GM19463 (cell line): ENCODE results near the gene UBTD2.
A peak's percentile ranks its signal among the peaks of the same experiment; 100 is the strongest.
"Not testable (repeated sequence)": the region's sequence is repeated elsewhere in the genome, so short reads cannot be mapped to it uniquely, and the experiment has no call there.

Experiments used
- ATAC-seq: cut with Tn5 transposase; IDR thresholded peaks from one replicate; pipeline ENCODE4 v1.9.1; 2021; ENCODE audit warnings: mild to moderate bottlenecking, moderate library complexity; ENCODE audit not compliant: unreplicated experiment

UBTD2 gene

DNA sequence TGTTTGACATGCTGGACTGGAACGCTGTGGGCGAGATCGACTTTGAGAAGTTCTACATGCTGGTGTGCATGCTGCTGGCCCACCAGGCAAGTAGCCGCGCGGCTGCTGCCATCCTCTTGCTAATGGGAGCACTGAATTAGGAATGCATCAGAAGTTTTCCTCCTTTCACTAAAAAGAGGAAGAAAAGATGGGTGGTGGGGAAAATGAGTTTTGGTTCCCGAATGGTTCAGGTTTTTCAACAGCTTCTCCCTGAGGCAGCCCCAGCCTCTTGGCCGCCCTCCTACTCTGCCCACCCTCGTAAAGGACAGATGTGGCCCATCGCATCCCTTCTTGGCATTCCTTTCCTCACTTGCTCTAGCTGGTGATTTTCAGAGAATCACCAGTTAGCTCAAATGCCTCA is 84.1 kb downstream of the UBTD2 start:
- no peak for ATAC-seq

DNA sequence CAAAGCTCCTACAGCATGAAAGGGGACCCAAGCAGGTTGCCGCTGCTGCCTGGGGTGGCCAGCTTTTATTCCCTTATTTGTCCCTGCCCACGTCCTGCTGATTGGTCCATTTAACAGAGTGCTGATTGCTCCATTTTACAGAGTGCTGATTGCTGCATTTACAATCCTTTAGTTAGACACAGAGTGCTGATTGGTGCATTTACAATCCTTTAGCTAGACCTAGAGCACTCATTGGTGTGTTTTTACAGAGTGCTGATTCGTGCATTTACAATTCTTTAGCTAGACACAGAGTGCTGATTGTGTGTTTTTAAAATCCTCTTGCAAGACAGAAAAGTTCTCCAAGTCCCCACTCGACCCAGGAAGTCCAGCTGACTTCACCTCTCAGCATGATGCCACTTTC is 85.8 kb downstream of the UBTD2 start:
- ATAC-seq, result not testable (repeated sequence)

DNA sequence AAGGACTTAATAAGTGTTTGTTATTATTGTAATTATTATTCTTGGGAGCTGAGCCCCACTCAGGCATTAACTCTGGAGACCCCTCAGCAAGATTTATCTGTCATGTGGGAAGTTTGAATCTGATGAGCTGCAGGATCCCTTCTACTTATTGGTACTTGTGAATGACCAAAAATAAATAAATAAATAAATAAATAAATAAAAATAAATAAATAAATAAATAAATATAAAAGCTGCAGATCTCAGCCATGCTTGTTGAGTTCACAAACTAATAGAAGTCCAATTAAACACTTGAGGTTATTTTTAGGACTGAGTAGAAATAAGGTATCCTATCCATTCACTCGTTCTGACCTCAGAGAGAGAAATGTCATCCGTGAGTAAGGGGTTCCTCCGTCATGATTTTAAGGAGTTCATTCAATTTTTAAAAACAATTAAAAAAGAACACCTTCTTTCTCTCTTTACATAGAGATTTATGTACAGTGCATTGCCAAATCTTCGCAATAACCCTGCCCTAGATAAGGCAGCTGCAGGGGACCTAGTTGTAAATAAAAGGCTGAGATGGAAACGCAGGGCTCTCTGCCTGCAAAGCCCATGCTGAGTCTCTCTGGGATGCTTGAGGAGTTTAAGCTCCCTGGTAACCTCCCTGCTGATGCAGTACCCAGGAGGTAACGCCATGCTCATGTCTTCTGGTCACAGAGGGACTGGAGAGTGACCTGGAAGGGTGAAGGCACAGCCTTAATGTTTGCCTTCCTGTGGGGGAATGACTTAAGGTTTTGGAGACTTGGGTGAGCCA is 88.4 kb downstream of the UBTD2 start:
- ATAC-seq, result no peak

DNA sequence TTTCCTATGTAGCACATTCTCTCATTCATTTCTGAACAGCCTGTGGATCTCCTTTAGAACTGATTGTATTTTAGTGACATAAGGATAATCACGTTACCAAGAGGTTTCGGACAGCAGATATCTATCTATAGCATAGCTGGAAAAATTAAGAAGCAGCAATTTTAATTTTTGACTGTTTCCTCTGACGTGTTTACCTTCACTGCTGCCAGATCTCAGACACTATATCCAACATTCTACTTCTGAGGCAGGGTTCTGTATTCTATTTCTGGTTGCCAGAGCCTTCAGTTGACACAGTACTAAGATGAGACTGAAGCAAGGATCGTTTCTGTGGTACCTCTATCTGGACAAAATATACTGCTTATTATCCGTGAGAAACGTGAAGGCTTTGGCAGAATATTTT is 89.7 kb downstream of the UBTD2 start, which contains the start of gene EFCAB9:
Gene EFCAB9 (plus strand): TSS at position 301 of the 400 bp plus-strand sequence. CDS start 1 bp downstream, at position 302.
- no peak for ATAC-seq

DNA sequence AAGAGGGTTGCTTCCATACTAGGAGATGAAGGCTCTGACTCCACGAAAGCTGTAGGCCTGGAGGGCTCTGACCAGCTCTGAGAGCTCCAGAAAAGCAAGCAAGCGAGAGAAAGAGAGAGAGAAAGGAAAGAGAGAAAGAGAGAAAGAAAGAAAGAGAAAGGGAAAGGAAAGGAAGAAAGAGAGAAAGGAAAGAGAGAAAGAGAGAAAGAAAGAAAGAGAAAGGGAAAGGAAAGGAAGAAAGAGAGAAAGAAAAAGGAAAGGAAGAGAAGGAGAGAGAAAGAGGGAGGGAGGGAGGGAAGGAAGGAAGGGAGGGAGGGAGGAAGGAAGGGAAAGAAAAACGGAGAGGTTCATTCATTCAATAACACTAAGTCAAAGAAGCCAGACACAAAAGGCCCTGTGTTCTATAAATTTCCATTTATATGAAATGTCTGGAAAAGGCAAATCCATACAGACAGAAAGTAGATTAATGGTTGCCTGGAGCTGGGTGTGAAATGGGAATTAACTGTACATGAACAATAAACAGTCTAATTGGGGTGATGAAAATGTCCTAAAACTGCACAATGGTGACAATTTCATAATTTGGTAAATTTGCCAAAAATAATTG is 93.8 kb downstream of the UBTD2 start:
- ATAC-seq, result no peak

DNA sequence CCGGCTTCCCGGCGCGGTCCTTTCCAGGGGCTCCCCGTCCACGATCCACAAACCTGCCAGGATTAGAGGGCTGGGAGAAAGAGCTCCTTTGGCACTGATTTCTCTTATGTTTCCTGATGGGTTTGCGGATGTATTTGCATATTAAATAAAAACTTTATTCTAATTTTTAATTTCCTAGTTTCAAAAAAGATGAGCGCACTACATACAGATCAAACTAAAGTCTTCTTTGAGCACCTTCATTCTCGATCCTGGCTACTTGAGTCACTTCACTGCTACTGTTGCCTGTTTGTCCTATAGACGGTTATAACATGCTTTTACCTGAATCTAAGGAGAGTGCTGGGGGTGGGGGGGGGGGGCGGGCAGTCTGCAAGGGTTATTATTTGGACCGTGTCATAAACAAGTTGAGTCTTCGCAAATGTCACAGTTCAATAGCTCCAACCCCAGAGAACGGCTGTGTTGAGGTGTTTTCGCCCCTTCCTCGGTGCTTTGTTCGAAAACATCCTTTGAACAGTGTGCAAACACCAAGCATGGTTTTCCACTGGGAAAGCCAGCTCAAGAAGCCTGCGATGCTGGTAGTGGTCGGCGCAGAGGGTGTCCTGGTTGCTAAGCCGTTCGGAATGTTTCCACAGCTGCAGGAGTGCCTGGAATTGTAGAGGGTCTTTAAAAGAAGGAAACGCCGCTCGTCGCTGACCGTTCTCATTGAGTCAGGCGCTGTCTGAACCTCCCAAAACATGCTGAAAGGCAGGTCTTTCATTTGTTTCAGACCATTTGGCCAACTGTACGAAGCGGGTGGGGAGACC is 94.5 kb downstream of the UBTD2 start:
- ATAC-seq, result no peak

DNA sequence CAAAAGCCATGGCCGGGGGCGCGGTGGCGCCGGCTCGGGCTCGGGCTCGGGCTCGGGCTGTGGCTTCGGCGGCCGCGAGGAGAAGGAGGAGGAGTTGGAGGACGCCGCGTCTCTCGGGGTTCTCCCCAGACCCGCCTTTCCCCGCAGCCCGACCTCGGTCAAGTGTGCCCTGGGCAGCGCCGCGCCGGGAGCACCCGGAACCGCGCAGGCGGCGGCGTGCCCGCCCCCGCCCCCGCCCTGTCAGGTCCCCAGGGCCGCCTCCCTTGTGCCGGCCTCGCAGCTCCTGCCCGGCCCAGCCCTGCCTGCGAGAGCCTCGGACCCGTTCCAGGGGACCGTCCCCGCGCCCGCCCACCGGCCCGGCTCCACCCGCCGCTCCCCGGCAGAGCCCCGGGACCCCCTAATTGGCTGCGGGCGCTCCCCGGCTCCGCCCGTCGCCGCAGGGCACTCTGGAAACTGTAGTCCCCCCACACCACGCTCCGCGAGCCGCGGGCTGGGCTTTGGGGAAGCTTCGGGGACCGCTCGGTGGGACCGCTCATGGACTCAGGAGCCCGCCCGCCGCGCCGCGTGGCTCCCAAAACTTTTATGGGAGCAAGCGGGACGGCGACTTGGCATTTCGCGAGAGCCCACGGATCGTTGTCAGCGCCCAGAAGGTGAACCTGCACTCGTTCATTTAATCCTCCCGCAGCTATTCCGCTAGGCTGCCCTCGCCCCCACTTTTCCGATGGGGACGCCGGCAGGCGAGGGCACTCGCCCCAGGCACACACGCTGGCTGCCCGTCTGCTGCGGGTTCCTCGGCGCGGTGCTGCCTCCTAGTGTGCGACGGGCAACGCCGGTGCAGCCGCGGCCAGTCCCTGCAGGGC is 95.3 kb downstream of the UBTD2 start, which contains the start of gene STK10:
Gene STK10 (minus strand): TSS at position 192 of the 860 bp plus-strand sequence. CDS start 182 bp downstream, at position 10.
- peak; percentile 69 for ATAC-seq

DNA sequence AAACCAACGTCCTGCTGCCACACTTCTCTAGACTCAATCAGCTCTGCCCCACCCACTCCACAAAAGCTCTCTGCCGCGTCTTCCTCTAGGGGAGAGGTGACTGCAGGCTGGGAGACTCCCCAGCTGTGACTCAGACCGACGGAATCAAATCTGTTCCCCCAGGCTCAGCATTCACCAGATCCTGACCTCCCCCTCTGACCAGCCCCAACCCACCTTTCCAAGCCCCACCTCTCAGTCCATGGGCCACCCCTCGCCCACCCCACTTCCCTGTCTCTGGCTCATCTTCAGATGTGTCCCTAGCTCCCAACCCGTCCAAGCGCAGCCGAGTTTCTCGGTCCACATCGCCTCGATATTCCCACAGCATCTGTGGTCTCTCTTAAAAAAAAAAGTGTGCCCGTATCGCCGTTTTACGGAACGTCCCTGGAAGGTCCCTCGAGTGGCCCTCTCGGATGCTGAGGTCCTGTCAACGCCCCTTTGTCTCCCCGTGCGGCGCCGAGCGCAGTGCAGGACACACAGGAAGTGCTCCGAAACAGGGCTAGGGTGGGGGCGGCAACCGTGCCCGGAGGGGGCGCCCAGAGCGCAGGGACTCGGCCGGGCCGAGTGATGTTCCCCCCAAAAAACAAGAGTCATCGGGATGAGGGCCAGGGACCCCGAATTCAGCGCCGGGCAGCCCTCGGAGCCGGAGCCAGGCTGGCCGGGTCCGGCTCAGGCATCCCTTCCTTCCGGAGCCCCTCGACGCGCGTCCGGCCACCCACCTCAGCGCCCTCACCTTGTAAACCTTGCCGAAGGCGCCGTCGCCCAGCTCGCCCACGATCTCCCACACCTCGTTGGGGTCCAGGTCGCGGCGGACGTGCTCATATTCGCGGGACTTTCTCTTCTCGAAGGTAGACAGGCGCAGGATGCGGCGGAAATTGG is 96.2 kb downstream of the UBTD2 start:
- peak; percentile 22 for ATAC-seq

DNA sequence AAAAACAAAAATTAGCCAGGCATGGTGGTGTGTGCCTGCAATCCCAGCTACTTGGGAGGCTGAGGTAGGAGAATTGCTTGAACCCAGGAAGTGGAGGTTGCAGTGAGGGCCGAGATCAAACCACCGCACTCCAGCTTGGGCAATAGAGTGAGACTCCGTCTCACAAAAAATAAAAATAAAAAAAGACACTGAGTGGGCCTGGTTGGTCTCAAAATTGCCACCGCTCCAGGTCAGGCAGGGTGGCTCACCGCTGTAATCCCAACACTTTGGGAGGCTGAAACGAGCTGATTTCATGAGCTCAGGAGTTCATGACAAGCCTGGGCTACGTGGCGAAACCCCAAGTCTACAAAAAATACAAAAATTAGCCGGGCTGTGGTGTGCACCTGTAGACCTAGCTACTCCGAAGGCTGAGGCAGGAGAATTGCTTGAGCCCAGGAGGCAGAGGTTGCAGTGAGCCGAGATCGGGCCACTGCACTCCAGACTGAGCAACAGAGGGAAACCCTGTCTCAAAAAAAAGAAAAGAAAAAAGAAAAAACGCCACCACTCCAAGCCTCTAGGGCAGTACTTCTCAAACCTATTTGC is 97.4 kb downstream of the UBTD2 start:
- no peak for ATAC-seq

DNA sequence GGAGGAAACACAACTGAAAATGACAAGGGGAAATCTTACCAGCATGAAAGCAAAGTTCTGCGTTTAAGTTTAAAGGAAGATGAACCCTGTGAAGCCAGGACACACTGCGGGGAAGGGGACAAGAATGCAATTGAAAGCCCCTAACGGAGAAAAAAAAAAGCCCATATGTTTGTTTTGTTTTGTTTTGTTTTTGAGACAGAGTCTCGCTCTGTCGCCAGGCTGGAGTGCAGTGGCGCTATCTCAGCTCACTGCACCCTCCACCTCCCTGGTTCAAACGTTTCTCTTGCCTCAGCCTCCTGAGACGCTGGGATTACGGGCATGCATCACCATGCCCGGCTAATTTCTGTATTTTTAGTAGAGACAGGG is 98.5 kb downstream of the UBTD2 start:
- ATAC-seq, result no peak

DNA sequence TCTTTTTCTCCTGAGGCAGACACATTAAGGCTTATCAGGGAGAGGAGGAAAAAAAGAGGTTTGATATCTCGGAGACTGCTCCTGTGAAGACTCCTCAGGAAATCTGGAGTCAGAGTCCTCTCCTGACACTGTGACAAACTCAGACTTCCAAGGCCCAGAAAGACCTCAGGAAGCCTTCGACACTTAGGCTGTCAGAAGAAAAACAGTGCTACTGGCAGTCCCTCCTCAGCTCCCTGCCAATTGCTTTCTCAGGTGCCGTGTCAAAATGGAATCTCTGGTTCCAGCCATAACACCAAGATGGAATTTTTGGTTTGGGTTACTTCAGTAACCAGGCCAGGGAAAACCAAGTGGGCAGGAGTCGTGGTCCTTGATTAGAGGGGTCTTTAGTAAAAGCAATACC is 99.7 kb downstream of the UBTD2 start:
- no peak for ATAC-seq

DNA sequence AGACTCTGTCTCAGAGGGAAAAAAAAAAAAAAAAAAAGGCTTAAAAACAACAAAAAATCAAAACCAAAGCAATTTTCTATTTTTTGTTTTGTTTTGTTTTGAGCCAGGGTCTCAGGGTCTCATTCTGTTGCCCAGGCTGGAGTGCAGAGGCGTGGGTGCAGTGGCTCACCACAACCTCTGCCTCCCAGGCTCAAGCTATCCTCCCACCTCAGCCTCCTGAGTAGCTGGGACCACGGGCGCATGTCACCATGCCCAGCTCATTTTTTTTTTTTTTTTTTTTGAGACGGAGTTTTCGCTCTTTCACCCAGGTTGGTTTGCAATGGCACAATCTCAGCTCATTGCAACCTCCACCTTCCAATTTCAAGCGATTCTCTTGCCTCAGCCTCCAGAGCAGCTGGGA is 101.3 kb downstream of the UBTD2 start:
- ATAC-seq, result no peak

DNA sequence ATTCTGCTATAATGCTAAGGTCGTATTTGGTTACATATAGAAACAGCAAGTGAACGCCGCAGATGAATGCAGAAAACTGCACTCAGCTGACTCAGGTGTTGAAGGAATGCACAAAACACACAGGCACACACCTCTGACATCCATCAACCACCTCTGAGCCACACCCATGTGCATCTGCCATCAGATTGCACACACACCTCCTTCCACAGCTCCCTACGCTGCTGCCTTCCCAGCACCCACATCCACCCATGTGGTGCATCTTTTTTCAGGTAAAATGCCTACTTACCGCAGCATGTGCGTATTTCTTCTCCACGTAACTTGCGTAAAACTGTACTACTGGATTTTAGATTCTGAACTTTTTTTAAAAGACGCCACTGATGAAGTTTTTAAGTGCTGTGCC is 102.6 kb downstream of the UBTD2 start:
- ATAC-seq, result no peak

DNA sequence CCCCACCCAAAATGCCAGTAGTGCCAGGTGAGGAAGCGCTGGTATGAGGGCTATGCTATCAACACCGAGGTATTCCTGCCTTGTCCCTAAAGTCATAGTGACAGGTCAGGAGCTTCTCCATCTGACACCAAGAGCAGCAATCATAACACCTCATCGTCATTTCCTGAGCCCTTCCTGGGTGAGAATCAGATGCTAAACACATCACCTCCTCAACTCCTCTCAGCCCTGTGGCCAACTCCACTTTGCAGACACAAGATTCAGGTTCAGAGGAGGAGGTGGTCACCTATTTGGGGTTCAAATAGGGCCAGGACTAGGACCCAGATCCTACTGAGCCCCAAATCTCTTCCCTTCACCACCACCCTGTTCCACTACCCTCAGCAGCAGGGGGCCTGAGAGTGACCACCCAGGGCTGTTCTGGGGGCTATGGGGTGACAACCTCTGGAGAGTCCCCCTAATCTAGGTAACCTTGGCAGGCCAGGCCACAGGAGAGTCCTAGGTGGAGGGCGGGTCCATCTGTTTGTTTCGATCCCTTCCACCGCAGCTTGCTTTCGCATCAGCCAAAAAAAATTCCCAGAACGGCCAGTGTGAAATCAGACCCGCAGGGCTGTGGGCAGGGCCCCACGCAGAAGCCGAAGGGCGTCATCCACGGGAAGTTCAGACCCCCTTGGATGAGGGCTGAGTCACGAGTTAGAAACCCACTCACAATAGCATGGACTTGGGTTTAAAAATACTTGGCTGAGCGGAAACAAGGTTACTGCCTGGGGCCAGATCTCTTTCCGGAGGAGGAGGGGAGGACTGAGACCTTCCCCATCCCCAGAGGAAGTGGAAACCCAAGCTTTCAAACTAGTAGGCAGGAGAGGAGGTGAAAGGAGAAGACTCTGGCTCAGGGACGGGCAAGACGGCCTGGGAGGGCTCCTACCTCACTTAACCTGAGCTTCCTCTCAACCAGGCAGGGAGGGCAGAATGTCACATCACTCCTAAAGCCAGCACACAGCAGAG is 104.3 kb downstream of the UBTD2 start:
- peak; percentile 26 for ATAC-seq

DNA sequence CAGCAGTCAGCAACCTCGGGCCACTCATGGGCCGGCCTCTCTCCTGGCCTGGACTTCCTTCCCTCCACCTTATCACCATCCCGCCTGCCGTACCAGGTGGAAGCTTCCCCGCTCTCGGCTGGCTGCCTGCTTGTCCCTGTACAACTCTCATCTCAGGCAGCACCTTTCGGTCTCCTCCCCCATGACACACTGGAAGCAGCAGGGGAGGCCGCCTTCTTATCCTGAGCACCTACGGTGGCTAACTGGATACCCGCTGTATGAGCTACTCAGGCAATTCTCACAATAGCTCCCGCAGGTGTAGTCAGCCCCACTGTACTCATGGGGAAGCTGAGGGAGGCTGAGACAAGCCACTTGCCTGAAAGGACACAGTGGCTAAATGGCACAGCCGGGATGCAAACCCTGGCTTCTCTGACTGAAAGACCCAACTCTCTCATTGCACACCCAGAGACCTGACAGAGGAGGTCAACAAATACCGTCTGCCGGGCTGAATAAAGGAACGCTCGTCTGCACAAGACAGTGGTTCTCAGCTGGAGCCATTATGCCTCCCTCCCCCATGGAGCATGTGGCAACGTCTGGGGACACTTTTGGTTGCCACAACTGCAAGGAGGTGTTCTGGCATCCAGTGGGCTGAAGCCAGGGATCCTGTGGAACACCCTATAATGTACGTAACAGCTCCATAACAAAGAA is 105.1 kb downstream of the UBTD2 start:
- no peak for ATAC-seq

DNA sequence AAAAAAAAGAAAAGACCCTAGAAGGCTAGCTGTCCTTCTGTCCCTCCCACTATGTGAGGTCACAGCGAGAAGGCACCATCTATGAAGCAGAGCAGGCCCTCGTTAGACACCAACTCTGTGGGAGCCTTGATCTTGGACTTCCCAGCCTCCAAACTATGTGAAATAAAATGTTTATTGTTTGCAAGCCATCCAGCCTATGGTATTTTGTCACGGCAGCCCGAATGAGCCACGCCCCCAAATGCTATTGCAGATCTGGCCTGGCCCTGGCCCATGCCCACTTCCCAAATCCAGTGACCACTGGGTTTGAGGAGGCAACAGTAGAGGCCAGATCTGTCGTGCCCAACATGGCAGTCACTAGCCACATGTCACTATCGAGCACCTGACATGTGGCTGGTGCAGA is 106.4 kb downstream of the UBTD2 start:
- no peak for ATAC-seq

DNA sequence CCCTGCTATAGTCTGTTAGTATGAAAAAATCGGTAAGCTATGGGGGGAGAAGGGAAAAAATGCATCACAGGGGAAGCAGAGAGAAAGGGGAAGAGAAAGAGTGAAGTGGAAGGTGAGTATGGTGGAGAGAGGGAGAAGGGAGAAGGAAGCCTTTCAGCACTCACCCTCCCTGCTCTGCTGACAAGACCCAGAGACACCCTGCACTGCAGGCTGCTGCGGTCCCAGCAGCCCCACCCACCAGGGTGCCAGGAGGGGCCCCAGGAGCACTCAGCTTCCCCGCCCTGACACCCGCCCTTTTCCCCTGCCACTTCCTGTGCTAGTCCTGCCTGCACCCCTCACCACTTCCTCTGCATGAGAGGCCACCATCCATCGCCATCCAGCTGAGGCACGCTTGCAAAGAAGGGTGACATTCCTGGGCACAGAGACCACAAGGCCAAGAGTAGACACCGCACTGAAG is 108.3 kb downstream of the UBTD2 start:
- ATAC-seq, result peak; percentile 65
